ENCODE results near the gene KIR3DL2. TPM values are rescaled to one million over a fixed set of nuclear protein-coding genes. Genes with fewer than 3 reads are reported as not detected.
"Not testable (repeated sequence)": the region's sequence is repeated elsewhere in the genome, so short reads cannot be mapped to it uniquely, and the experiment has no call there.

KIR3DL2 gene
- total RNA-seq, 2 experiments from 2014 or later = 0.27 to 0.48 TPM

GRCh38 chr19:54832496-54832895 lies 17.7 kb upstream of the KIR3DL2 start, which contains the start of gene KIR2DS4:
Gene KIR2DS4 (plus strand): TSS chr19:54832676.
- H3K9me3 Mint-ChIP-seq; H3K4me1 Mint-ChIP-seq (ENCODE audit: low read depth); DNase-seq; H3K36me3 Mint-ChIP-seq; H3K27me3 Mint-ChIP-seq; POLR2A ChIA-PET; CTCF ChIA-PET; H3K4me3 Mint-ChIP-seq; intact Hi-C loops (cut with micrococcal nuclease); H3K27ac Mint-ChIP-seq: not testable (repeated sequence)

GRCh38 chr19:54835126-54835525 lies 15.1 kb upstream of the KIR3DL2 start:
- intact Hi-C loops (cut with micrococcal nuclease); H3K4me1 Mint-ChIP-seq (ENCODE audit: low read depth); CTCF ChIA-PET; POLR2A ChIA-PET; H3K36me3 Mint-ChIP-seq; H3K27me3 Mint-ChIP-seq; H3K4me3 Mint-ChIP-seq; H3K9me3 Mint-ChIP-seq; DNase-seq; H3K27ac Mint-ChIP-seq: not testable (repeated sequence)

GRCh38 chr19:54837522-54837921 lies 12.7 kb upstream of the KIR3DL2 start:
- H3K27me3 Mint-ChIP-seq; DNase-seq; H3K4me3 Mint-ChIP-seq; CTCF ChIA-PET; intact Hi-C loops (cut with micrococcal nuclease); H3K4me1 Mint-ChIP-seq (ENCODE audit: low read depth); POLR2A ChIA-PET; H3K36me3 Mint-ChIP-seq; H3K9me3 Mint-ChIP-seq; H3K27ac Mint-ChIP-seq: not testable (repeated sequence)

- H3K27ac Mint-ChIP-seq; DNase-seq; POLR2A ChIA-PET; H3K27me3 Mint-ChIP-seq; intact Hi-C loops (cut with micrococcal nuclease); H3K4me3 Mint-ChIP-seq; CTCF ChIA-PET; H3K36me3 Mint-ChIP-seq; H3K9me3 Mint-ChIP-seq; H3K4me1 Mint-ChIP-seq (ENCODE audit: low read depth): not testable (repeated sequence)
Observed at GRCh38 chr19:54843171-54843570, 7.1 kb upstream of the KIR3DL2 start.

- no peaks in the 10 kb centered on the region for H3K36me3 Mint-ChIP-seq
Observed at GRCh38 chr19:54850930-54851329, 687 bp downstream of the KIR3DL2 start.

GRCh38 chr19:54851353-54851752 lies 1.1 kb downstream of the KIR3DL2 start:
- no peak overlapping the region for H3K4me3 Mint-ChIP-seq
- no peak for DNase-seq
- no peaks in the 10 kb centered on the region for H3K36me3 Mint-ChIP-seq
- intact Hi-C loops (cut with micrococcal nuclease) = no loop called here
- no peaks in the 10 kb centered on the region for H3K4me1 Mint-ChIP-seq (ENCODE audit: low read depth)
- ChIA-PET POLR2A (no interaction called here), CTCF (no interaction called here)
- H3K27me3 Mint-ChIP-seq = peaks cover 5% of the 10 kb centered on the region
- no peaks in the 10 kb centered on the region for H3K9me3 Mint-ChIP-seq
- H3K27ac Mint-ChIP-seq = no peak overlapping the region

More at GRCh38 chr19:54850930-54851329, 687 bp downstream of the KIR3DL2 start:
- no peak overlapping the region for H3K4me3 Mint-ChIP-seq
- POLR2A ChIA-PET = no interaction called here
- intact Hi-C loops (cut with micrococcal nuclease) = no loop called here
- DNase-seq = no peak
- H3K27me3 Mint-ChIP-seq = peaks cover 5% of the 10 kb centered on the region
- peaks cover 1% of the 10 kb centered on the region for H3K9me3 Mint-ChIP-seq
- CTCF ChIA-PET = no interaction called here
- no peaks in the 10 kb centered on the region for H3K4me1 Mint-ChIP-seq (ENCODE audit: low read depth)
- no peak overlapping the region for H3K27ac Mint-ChIP-seq

GRCh38 chr19:54855241-54855640 lies 5.0 kb downstream of the KIR3DL2 start:
- CTCF ChIA-PET = not testable (repeated sequence)

GRCh38 chr19:54858476-54858875 lies 8.2 kb downstream of the KIR3DL2 start:
- H3K27ac Mint-ChIP-seq; POLR2A ChIA-PET; H3K4me3 Mint-ChIP-seq; CTCF ChIA-PET; H3K9me3 Mint-ChIP-seq; intact Hi-C loops (cut with micrococcal nuclease); DNase-seq; H3K4me1 Mint-ChIP-seq (ENCODE audit: low read depth); H3K36me3 Mint-ChIP-seq: not testable (repeated sequence)
- peaks cover 10% of the 10 kb centered on the region for H3K27me3 Mint-ChIP-seq

More at GRCh38 chr19:54855241-54855640, 5.0 kb downstream of the KIR3DL2 start:
- DNase-seq; H3K9me3 Mint-ChIP-seq; H3K36me3 Mint-ChIP-seq; H3K4me3 Mint-ChIP-seq; intact Hi-C loops (cut with micrococcal nuclease); H3K4me1 Mint-ChIP-seq (ENCODE audit: low read depth); POLR2A ChIA-PET; H3K27me3 Mint-ChIP-seq; H3K27ac Mint-ChIP-seq: not testable (repeated sequence)

GRCh38 chr19:54859421-54859820 lies 9.2 kb downstream of the KIR3DL2 start:
- H3K4me3 Mint-ChIP-seq; H3K27ac Mint-ChIP-seq; H3K36me3 Mint-ChIP-seq; H3K4me1 Mint-ChIP-seq (ENCODE audit: low read depth); POLR2A ChIA-PET; DNase-seq; H3K9me3 Mint-ChIP-seq; CTCF ChIA-PET; intact Hi-C loops (cut with micrococcal nuclease); H3K27me3 Mint-ChIP-seq: not testable (repeated sequence)

- CTCF ChIA-PET; H3K27ac Mint-ChIP-seq; POLR2A ChIA-PET; H3K4me1 Mint-ChIP-seq (ENCODE audit: low read depth); H3K36me3 Mint-ChIP-seq; DNase-seq; intact Hi-C loops (cut with micrococcal nuclease); H3K4me3 Mint-ChIP-seq; H3K9me3 Mint-ChIP-seq: not testable (repeated sequence)
- peaks cover 17% of the 10 kb centered on the region for H3K27me3 Mint-ChIP-seq
Observed at GRCh38 chr19:54863459-54863858, 13.2 kb downstream of the KIR3DL2 start.

GRCh38 chr19:54871696-54872095 lies 21.5 kb downstream of the KIR3DL2 start:
- DNase-seq = no peak
- Mint-ChIP-seq H3K4me1 (ENCODE audit: low read depth) (no peaks in the 10 kb centered on the region), H3K4me3 (no peak overlapping the region), H3K36me3 (peaks cover 2% of the 10 kb centered on the region), H3K27me3 (peaks cover 8% of the 10 kb centered on the region), H3K9me3 (no peaks in the 10 kb centered on the region), H3K27ac (no peak overlapping the region)
- POLR2A ChIA-PET = no interaction called here
- CTCF ChIA-PET = no interaction called here
- intact Hi-C loops (cut with micrococcal nuclease) = no loop called here

- CTCF ChIA-PET = no interaction called here
- no peak for DNase-seq
- Mint-ChIP-seq H3K36me3 (no peaks in the 10 kb centered on the region), H3K9me3 (no peaks in the 10 kb centered on the region), H3K4me3 (no peak within 1 kb of the TSS), H3K4me1 (ENCODE audit: low read depth) (no peaks in the 10 kb centered on the region), H3K27ac (no peak within 1 kb of the TSS), H3K27me3 (peaks cover 6% of the 10 kb centered on the region)
- POLR2A ChIA-PET = no interaction called here
- intact Hi-C loops (cut with micrococcal nuclease) = no loop called here
Observed at GRCh38 chr19:54873990-54874389, 23.7 kb downstream of the KIR3DL2 start, which contains the start of gene FCAR. Gene FCAR (plus strand): TSS chr19:54874235. CDS start chr19:54874290, 55 bp downstream.

- Mint-ChIP-seq H3K9me3 (no peaks in the 10 kb centered on the region), H3K4me1 (ENCODE audit: low read depth) (no peaks in the 10 kb centered on the region), H3K36me3 (no peaks in the 10 kb centered on the region), H3K27me3 (peaks cover 11% of the 10 kb centered on the region), H3K27ac (no peak overlapping the region), H3K4me3 (no peak overlapping the region)
- intact Hi-C loops (cut with micrococcal nuclease) = no loop called here
- ChIA-PET POLR2A (interaction anchor here (0.6 kb wide), 1 partner anchor 32 kb away, joined by 3 read pairs; no protein-coding TSS in a partner anchor), CTCF (no interaction called here)
- no peak for DNase-seq
Observed at GRCh38 chr19:54875506-54875905, 25.3 kb downstream of the KIR3DL2 start.

- Mint-ChIP-seq H3K4me1 (ENCODE audit: low read depth) (no peaks in the 10 kb centered on the region), H3K36me3 (no peaks in the 10 kb centered on the region), H3K27ac (no peak overlapping the region), H3K9me3 (no peaks in the 10 kb centered on the region), H3K27me3 (peaks cover 13% of the 10 kb centered on the region), H3K4me3 (no peak overlapping the region)
- CTCF ChIA-PET = no interaction called here
- no peak for DNase-seq
- intact Hi-C loops (cut with micrococcal nuclease) = no loop called here
- POLR2A ChIA-PET = no interaction called here
Observed at GRCh38 chr19:54877471-54877870, 27.2 kb downstream of the KIR3DL2 start.
